OCI-LY7 (cell line): Measurements from ENCODE around the gene NFATC2. TPM values are rescaled to one million over a fixed set of nuclear protein-coding genes. Genes with fewer than 3 reads are reported as not detected.

ENCODE experiments used
- BruUV-seq: library from RNA; stranded (reverse); fragments of 400-500 nt; replicated peaks from 2 replicates; lab custom pipeline; 2021; lab: Mats Ljungman, UMichigan
- CTCF ChIA-PET: fragments of 300-600 bp; sonication (Branson Sonifier 250); formaldehyde crosslinking; loops from one replicate; lab custom pipeline; 2022; ENCODE audit warnings: antibody characterized with exemption; ENCODE audit not compliant: unreplicated experiment; lab: Charles Lee
- POLR2A ChIA-PET: fragments of 300-600 bp; sonication (Branson Sonifier 250); formaldehyde crosslinking; loops from one replicate; lab custom pipeline; 2022; ENCODE audit warnings: antibody characterized with exemption; lab: Charles Lee
- DNase-seq: peaks from one replicate; pipeline ENCODE4 v3.0.0-alpha.2; 2015; ENCODE audit warnings: low spot score
- H2AFZ ChIP-seq: fragments of 200-600 bp; sonication (generic), shearing (Covaris generic); 2 replicates; pipeline ENCODE4 v1.6.1; 2014; ENCODE audit warnings: mild to moderate bottlenecking, antibody characterized with exemption, low read length, moderate library complexity
- H3K27ac ChIP-seq: fragments of 200-600 bp; sonication (generic); 2 replicates; pipeline ENCODE4 v1.5.1; 2014; ENCODE audit warnings: mixed run types, low read depth, mild to moderate bottlenecking, moderate library complexity, low read length, inconsistent platforms; ENCODE audit not compliant: poor library complexity, severe bottlenecking
- H3K36me3 ChIP-seq: fragments of 200-600 bp; sonication (generic); 2 replicates; pipeline ENCODE4 v1.6.1; 2014; ENCODE audit warnings: mild to moderate bottlenecking, antibody characterized with exemption, low read length, moderate library complexity, mixed read lengths; ENCODE audit not compliant: insufficient read depth
- H3K4me1 ChIP-seq: fragments of 200-600 bp; sonication (generic); 2 replicates; pipeline ENCODE4 v1.5.1; 2014; ENCODE audit warnings: mild to moderate bottlenecking, low read length; ENCODE audit not compliant: insufficient read depth, poor library complexity, severe bottlenecking
- H3K4me2 ChIP-seq: fragments of 200-600 bp; sonication (generic); 2 replicates; pipeline ENCODE4 v1.6.1; 2014; ENCODE audit warnings: mild to moderate bottlenecking, low read length
- H3K4me3 ChIP-seq: fragments of 200-600 bp; sonication (generic); 2 replicates; pipeline ENCODE4 v1.5.1; 2014; ENCODE audit warnings: mild to moderate bottlenecking, low read depth, low read length; ENCODE audit not compliant: poor library complexity, severe bottlenecking
- H3K79me2 ChIP-seq: fragments of 200-600 bp; sonication (generic); 2 replicates; pipeline ENCODE4 v1.6.1; 2016; ENCODE audit warnings: low read depth, mild to moderate bottlenecking, low read length, moderate library complexity, mixed read lengths; ENCODE audit not compliant: insufficient read depth
- H3K9me2 ChIP-seq: fragments of 200-600 bp; sonication (generic); 2 replicates; pipeline ENCODE4 v1.6.1; 2016; ENCODE audit warnings: mild to moderate bottlenecking, low read length, mixed read lengths; ENCODE audit not compliant: insufficient read depth
- H3K9me3 ChIP-seq: fragments of 200-600 bp; sonication (generic); 2 replicates; pipeline ENCODE4 v1.6.1; 2014; ENCODE audit warnings: mild to moderate bottlenecking, mixed run types, low read length, mixed read lengths
- H4K20me1 ChIP-seq: fragments of 200-600 bp; sonication (generic); 2 replicates; pipeline ENCODE4 v1.6.1; 2014; ENCODE audit warnings: mild to moderate bottlenecking, antibody characterized with exemption, low read length, moderate library complexity, mixed read lengths; ENCODE audit not compliant: insufficient read depth
- EZH2phosphoT487 ChIP-seq: fragments of 200-600 bp; sonication (generic); IDR thresholded peaks from 2 replicates; pipeline ENCODE4 v1.6.1; 2018; ENCODE audit warnings: low read depth, borderline replicate concordance, mild to moderate bottlenecking, mixed run types, antibody characterized with exemption, low read length, moderate library complexity, mixed read lengths
- intact Hi-C: fragments of 100-400 bp; cut with micrococcal nuclease; formaldehyde crosslinking; loops from one replicate; pipeline ENCODE4 v1.10.0; 2022; ENCODE audit not compliant: unreplicated experiment
- total RNA-seq, 2 experiments: library from RNA; depleted of rRNA in 1 of 2; stranded (reverse); fragments of >200 nt in 1 of 2; shearing (Covaris generic) in 1 of 2; gene quantifications; 2 replicates each; pipeline ENCODE4 v1.2.3, GENCODE V29; 2014 to 2022
- TF ChIP-seq, protein P1 (sequence below): fragments of 200-600 bp; sonication (generic); conservative IDR thresholded peaks from 2 replicates; pipeline ENCODE4 v1.5.1; 2014; ENCODE audit warnings: mild to moderate bottlenecking, antibody characterized with exemption, low read length, moderate library complexity, mixed read lengths

Gene NFATC2
- total RNA-seq, 2 experiments from 2014 or later, result 12.5 to 43.8 TPM

DNA sequence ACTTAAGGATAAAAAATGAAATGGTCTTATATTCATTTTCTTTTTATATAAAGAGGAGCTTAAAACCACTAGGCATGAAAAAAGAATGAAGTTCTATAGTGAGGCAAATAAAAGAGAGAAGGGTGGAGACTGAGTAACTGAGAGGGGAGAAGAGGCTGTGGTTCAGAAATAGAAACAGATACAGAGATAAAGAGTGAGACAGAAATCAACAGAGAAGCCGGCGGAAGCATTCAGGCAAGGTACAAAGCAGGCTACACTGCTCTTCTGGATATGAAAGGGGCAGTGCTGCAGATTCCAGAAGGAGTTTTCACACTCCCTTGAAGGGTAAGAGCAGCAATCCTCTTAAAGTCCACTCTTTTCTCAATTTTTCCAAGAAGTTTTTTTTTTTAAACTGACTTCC lies 29.9 kb downstream of the NFATC2 start:
- Histone ChIP-seq H2AFZ (no peak overlapping the region), H3K9me3 (no peaks in the 10 kb centered on the region), H3K4me2 (no peak overlapping the region), H3K4me3 (no peak overlapping the region), H3K27ac (no peak overlapping the region), H4K20me1 (no peaks in the 10 kb centered on the region), H3K36me3 (peaks cover 93% of the 10 kb centered on the region), H3K9me2 (no peaks in the 10 kb centered on the region), H3K79me2 (peaks cover 7% of the 10 kb centered on the region; the same call in 1 of the 2 replicates), H3K4me1 (peaks cover 22% of the 10 kb centered on the region)
- no peak for TF ChIP-seq EZH2phosphoT487
- TF ChIP-seq, protein P1, sequence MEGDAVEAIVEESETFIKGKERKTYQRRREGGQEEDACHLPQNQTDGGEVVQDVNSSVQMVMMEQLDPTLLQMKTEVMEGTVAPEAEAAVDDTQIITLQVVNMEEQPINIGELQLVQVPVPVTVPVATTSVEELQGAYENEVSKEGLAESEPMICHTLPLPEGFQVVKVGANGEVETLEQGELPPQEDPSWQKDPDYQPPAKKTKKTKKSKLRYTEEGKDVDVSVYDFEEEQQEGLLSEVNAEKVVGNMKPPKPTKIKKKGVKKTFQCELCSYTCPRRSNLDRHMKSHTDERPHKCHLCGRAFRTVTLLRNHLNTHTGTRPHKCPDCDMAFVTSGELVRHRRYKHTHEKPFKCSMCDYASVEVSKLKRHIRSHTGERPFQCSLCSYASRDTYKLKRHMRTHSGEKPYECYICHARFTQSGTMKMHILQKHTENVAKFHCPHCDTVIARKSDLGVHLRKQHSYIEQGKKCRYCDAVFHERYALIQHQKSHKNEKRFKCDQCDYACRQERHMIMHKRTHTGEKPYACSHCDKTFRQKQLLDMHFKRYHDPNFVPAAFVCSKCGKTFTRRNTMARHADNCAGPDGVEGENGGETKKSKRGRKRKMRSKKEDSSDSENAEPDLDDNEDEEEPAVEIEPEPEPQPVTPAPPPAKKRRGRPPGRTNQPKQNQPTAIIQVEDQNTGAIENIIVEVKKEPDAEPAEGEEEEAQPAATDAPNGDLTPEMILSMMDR, result no peak
- POLR2A ChIA-PET, result interaction anchor here (0.9 to 2.5 kb wide), 2 partner anchors 8 to 11 kb away, joined by 3 to 7 read pairs; no protein-coding TSS in a partner anchor
- intact Hi-C loops, result no loop called here
- DNase-seq, result no peak
- CTCF ChIA-PET, result no interaction called here
- no TSS peak for BruUV-seq

GRCh38 chr20:51511861-51512619 lies 30.5 kb downstream of the NFATC2 start:
- peaks cover 7% of the 10 kb centered on the region; the same call in 1 of the 2 replicates for H3K79me2 ChIP-seq
- H3K4me3 ChIP-seq, result no peak overlapping the region
- no peak overlapping the region for H3K4me2 ChIP-seq
- no peaks in the 10 kb centered on the region for H3K9me2 ChIP-seq
- H3K36me3 ChIP-seq, result peaks cover 92% of the 10 kb centered on the region
- CTCF ChIA-PET, result no interaction called here
- H3K27ac ChIP-seq, result no peak overlapping the region
- no peak for TF ChIP-seq EZH2phosphoT487
- TF ChIP-seq, protein P1, result no peak
- BruUV-seq, result no TSS peak
- intact Hi-C loops, result loop anchor here (2.0 kb wide), 1 partner anchor 13 kb away; no protein-coding TSS in a partner anchor
- peaks cover 22% of the 10 kb centered on the region for H3K4me1 ChIP-seq
- H4K20me1 ChIP-seq, result no peaks in the 10 kb centered on the region
- H3K9me3 ChIP-seq, result no peaks in the 10 kb centered on the region
- no peak for DNase-seq
- no peak overlapping the region for H2AFZ ChIP-seq
- POLR2A ChIA-PET, result interaction anchor here (2.5 kb wide), 1 partner anchor 11 kb away, joined by 7 read pairs; no protein-coding TSS in a partner anchor
